AG04449 (cell line): ENCODE measurements around the gene PFKP.

Source experiments
- CTCF ChIA-PET: fragments of 350-600 bp; formaldehyde crosslinking; extraction: SDS; loops from one replicate; lab custom pipeline; 2021; ENCODE audit warnings: antibody characterized with exemption; lab: Yijun Ruan, JAX
- POLR2A ChIA-PET: fragments of 400-600, 350-600 bp; formaldehyde crosslinking; extraction: SDS; loops from one replicate; lab custom pipeline; 2020; ENCODE audit warnings: antibody characterized with exemption, inconsistent platforms; lab: Yijun Ruan, JAX
- DNase-seq: peaks from one replicate; pipeline ENCODE4 v3.0.0-alpha.2; 2010; ENCODE audit warnings: low read depth, low spot score
- H3K4me3 ChIP-seq: 2 replicates; pipeline ENCODE4 v1.5.1; 2011; ENCODE audit warnings: low read depth, mild to moderate bottlenecking, control low read depth, low read length
- TF ChIP-seq, protein P1 (sequence below): IDR thresholded peaks from one replicate; pipeline ENCODE4 v1.5.1; 2011; ENCODE audit warnings: mild to moderate bottlenecking, moderate library complexity, low read length, control low read depth, inconsistent platforms; ENCODE audit not compliant: insufficient read depth; ENCODE audit errors: missing control alignments

Gene PFKP

DNA sequence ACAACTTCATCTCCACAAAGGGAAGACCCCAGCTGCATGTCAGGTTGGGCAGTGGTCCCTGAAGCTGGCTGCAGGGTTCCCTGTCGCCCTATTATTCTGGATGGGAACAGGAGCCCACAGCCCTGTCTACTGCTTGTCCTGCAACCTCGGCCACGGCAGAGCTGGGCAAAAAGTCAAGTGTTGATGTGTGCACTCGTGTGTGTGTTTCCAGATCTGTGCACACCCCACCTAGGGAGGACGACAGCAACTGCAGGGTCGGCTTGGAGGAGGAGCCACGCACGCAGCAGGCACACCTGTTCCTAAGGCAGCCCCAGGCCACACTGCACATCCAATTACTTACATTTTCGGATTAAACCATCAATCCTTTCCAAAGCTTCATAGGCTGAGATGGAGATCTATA is 81.6 kb downstream of the PFKP start:
- CTCF ChIA-PET, result interaction anchor here (1.1 kb wide), 1 partner anchor 16 kb away, joined by 3 read pairs; no protein-coding TSS in a partner anchor
- no peak for DNase-seq
- POLR2A ChIA-PET, result no interaction called here
- TF ChIP-seq, protein P1, sequence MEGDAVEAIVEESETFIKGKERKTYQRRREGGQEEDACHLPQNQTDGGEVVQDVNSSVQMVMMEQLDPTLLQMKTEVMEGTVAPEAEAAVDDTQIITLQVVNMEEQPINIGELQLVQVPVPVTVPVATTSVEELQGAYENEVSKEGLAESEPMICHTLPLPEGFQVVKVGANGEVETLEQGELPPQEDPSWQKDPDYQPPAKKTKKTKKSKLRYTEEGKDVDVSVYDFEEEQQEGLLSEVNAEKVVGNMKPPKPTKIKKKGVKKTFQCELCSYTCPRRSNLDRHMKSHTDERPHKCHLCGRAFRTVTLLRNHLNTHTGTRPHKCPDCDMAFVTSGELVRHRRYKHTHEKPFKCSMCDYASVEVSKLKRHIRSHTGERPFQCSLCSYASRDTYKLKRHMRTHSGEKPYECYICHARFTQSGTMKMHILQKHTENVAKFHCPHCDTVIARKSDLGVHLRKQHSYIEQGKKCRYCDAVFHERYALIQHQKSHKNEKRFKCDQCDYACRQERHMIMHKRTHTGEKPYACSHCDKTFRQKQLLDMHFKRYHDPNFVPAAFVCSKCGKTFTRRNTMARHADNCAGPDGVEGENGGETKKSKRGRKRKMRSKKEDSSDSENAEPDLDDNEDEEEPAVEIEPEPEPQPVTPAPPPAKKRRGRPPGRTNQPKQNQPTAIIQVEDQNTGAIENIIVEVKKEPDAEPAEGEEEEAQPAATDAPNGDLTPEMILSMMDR, result no peak
- no peak overlapping the region for H3K4me3 ChIP-seq

DNA sequence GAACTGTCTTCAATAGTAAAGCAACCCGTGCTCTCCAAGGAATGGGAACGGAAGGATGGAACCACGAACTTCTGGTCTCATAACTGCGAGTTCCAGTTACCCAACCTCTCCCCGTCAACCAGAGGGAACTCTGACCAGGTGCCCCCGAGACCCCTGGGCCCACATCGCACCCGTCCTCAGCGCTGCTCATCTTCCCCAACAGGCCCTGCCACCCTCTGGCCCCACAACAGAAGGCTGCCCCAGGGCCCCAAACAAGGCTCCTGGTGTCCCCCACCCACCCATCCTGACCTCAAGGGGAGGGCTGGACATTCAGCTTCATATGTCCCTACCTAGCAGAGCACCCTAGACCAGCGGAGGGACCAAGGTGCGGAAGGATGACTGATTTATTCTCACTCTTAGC is 82.6 kb downstream of the PFKP start:
- ChIA-PET POLR2A (no interaction called here), CTCF (interaction anchor here (1.1 kb wide), 1 partner anchor 15 kb away, joined by 3 read pairs; no protein-coding TSS in a partner anchor)
- no peak overlapping the region for H3K4me3 ChIP-seq
- DNase-seq, result no peak
- TF ChIP-seq, protein P1, result no peak

DNA sequence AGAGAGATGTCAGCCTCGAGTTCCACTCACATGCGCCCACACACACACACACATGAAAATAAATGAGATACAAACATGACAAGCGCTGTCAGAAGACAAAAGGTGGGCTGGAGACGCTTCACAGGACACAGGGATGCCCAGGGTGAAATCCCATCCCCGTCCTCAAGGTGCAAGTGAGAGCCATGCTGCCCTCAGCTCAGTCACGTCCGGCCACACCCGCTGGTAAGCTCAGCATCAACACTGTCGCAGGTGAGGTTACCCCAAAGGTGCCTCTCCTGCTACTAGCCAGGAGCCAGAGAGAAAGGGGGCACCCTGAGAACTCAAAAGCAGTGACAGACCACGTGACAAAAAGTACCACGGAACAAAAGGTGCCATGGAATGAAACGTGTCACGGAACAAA is 83.0 kb downstream of the PFKP start:
- POLR2A ChIA-PET, result no interaction called here
- no peak for DNase-seq
- CTCF ChIA-PET, result no interaction called here
- TF ChIP-seq, protein P1, result no peak
- H3K4me3 ChIP-seq, result no peak overlapping the region

- ChIA-PET CTCF (no interaction called here), POLR2A (no interaction called here)
- no peak for DNase-seq
- H3K4me3 ChIP-seq, result no peak overlapping the region
- TF ChIP-seq, protein P1, result no peak
These were observed 83.6 kb downstream of the PFKP start for GRCh38 chr10:3150961-3151360.

GRCh38 chr10:3151889-3152565 is 84.7 kb downstream of the PFKP start:
- H3K4me3 ChIP-seq, result no peak overlapping the region
- POLR2A ChIA-PET, result no interaction called here
- TF ChIP-seq, protein P1, result no peak
- CTCF ChIA-PET, result no interaction called here
- no peak for DNase-seq

GRCh38 chr10:3152566-3152935 is 85.2 kb downstream of the PFKP start:
- TF ChIP-seq, protein P1, result no peak
- no peak overlapping the region for H3K4me3 ChIP-seq
- DNase-seq, result no peak
- CTCF ChIA-PET, result interaction anchor here (1.4 kb wide), 1 partner anchor 9 kb away, joined by 3 read pairs; no protein-coding TSS in a partner anchor
- POLR2A ChIA-PET, result no interaction called here
